Activated CD4-positive, alpha-beta T cell treated with anti-CD3 and anti-CD28 coated beads, Interleukin-2, amount 50 U/mL, for 48 hours (primary cell): Measurements from ENCODE around the gene AAK1.
"Not testable (repeated sequence)": the region's sequence is repeated elsewhere in the genome, so short reads cannot be mapped to it uniquely, and the experiment has no call there.

Experiments
- DNase-seq, 2 experiments: peaks; one replicate each; pipeline ENCODE4 v3.0.0-alpha.2; 2020

Gene AAK1

DNA sequence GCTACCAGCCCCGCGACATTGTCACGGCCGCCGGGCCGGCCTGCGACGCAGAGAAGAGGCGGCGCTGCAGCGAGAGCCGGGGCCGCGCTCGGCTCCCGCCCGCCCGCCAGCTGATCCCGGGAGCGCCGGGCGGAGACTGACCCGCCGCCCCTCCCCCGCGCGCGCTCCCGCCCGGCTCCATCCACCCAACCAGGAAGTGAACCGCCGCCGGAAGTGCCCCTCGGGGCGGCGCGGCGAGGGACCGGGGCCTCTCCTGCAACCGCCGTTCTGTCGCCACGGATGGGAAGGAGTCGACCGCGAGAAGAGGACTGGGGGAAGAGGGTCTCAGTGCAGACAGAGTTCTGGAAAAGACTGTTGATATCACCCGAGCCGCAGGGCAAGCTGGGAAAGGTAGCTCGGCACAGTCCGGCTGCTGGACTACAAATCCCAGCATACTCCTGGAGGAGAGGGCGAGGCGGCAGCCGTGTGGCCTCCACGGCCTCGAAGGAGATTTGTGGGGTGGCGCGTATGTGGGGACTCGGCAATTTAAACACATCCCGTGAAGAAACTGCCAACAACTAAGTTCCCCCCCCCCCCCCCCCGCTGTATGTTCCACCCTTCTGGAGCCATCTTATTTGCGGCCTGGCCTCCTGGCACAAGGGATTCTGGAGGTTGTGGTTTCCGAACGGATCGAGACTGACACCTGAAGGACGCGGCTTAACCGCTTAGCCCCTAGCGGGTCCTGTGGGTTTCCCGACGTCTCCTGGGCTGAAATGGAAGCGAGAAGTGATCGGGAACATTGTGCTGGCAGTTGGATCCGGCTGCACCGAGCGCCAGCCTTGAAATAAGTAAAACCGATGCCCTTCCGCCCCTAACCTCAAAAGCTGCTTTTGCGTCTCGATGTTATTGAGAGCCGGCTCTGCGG lies at the start of gene AAK1:
TSS of gene AAK1 (minus strand) at position 138 of the 904 bp plus-strand sequence. CDS start 699 bp downstream, outside the sequence.
- DNase-seq: peak; percentile 89 to 91

GRCh38 chr2:69692424-69692823 lies 48.9 kb upstream of the AAK1 start:
- no peak for DNase-seq

DNA sequence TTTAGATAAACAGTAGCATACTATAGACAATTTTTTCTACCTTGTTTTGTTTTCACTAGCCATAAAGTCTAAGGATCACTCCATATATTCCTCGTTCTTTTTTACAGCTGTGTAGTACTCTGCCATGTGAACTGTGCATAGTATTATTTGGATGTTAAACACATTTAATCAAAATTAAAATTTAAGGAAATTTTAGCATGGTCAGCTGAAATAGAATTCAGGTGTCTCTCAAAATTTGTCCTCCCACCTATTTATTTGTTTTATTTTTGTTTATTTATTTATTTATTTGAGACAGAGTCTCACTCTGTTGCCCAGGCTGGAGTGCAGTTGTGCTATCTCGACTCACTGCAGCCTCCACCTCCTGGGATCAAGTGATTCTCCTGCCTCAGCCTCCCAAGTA lies 46.4 kb upstream of the AAK1 start:
- DNase-seq: no peak

GRCh38 chr2:69689466-69689865 lies 45.9 kb upstream of the AAK1 start:
- DNase-seq: no peak

DNA sequence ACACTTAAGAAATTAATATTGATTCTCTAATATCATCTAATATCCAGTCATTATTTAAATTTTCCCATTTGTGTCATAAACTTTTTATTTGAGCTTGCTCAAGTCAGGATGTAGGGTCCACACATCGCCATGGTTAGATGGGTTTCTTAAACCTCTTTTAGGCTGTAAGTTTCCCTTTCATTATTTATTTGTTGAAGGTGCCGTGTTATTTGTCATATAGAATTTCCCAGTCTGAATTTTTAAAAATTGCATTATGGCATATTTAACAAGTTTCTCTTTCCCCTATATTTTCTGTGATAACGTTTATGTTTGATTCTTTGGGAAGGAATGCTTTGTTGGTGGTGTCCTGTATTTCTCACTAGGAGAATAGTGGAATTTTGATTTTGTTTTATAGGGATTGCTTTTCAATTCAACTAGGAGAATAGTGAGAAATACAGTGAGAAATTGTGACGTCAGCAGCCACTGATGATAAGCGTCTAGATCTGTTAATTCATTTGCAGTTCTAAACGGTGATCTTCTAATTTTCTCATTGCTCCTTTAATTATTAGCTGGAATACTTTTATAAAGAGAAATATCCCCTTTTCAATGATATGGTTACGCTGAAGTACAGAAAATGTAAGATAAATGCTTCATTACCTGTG lies 44.6 kb upstream of the AAK1 start:
- no peak for DNase-seq

- no peak for DNase-seq
Measured at GRCh38 chr2:69686813-69687212, 43.3 kb upstream of the AAK1 start.

- DNase-seq: peak; percentile 43 to 57
Measured at GRCh38 chr2:69685321-69686048, 41.9 kb upstream of the AAK1 start.

- no peak for DNase-seq
Measured at GRCh38 chr2:69683170-69683971, 39.8 kb upstream of the AAK1 start.

GRCh38 chr2:69682525-69682924 lies 39.0 kb upstream of the AAK1 start:
- no peak for DNase-seq

DNA sequence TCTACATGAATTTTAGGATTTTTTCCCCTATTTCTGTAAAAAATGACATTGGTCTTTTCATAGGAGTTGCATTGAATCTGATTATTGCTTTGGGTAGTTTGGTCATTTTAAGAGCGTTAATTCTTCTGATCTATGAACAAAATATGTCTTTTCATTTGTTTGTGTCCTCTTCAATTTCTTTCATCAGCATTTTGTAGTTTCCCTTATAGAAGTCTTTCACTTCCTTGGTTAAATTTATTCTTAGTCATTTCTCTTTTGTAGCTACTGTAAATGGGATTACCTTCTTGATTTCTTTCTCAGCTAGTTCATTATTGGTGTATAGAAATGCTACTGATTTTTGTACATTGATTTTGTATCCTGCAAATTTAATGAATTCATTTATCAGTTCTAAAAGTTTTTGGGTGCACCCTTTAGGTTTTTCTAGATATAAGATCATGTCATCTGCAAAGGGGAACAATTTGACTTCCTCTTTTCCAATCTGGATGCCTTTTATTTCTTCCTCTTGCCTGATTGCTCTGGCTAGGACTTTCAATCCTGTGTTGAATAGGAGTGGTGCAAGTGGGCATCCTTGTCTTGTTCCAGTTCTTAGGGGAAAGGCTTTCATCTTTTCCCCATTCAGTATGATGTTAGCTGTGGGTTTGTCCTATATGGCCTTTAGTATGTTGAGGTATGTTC lies 36.6 kb upstream of the AAK1 start:
- no peak for DNase-seq

- no peak for DNase-seq
Measured at GRCh38 chr2:69677914-69678313, 34.4 kb upstream of the AAK1 start.

- no peak for DNase-seq
Measured at GRCh38 chr2:69676146-69676545, 32.6 kb upstream of the AAK1 start.

DNA sequence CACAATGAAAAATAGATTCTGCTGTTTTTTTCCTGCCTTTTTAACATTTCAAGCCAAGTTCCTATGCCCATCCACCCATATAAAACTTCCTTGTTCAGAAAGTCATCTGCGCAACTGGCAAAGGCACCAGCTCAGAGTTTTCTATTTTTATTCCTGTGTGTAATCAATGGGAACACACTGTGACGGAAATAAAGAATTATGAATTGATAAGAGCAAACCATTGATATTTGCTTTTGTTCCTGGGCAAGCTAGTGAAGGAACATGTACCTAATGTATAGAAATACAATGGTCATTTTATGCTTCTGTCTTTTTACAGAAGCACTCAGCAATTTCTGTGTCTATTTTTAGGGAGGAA lies 30.8 kb upstream of the AAK1 start:
- no peak for DNase-seq

GRCh38 chr2:69673098-69673497 lies 29.6 kb upstream of the AAK1 start:
- not testable (repeated sequence) for DNase-seq

DNA sequence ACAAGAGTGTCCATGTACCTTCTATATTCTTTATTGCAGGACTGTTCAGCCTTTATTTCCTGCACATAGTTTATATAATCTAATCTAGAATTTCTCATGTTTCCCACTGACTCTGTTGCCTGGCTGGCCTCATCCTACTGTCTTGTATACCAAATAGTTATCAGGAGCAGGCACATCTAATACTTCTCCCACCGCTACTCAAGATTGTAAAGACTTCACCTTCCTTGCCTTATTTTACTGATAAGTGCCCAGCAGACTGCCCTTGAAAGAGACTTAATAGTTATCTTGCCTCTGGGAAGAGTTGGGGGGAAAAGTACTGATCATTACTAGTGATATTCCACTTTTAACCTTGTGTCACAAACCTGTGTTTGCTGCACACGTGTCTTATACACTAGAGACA lies 26.1 kb upstream of the AAK1 start:
- DNase-seq: no peak

DNA sequence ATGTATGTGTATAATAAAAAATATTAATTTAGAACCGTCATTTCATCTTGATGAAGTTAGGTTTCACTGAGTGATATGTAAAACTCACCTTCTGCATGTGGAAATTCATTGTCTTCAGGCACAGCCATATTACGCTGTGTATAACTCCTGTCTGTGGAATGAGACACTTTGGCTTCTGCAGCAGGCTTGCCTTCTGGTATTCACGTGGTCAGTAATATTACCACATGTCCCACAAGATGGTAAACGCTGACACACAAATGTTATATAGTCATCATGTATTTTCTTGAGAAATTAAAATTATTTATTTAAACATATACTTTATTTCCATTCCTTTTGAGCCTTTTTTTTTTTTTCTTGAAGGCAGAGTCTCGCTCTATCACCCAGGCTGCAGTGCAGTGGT lies 25.1 kb upstream of the AAK1 start:
- no peak for DNase-seq

- DNase-seq: no peak
Measured at GRCh38 chr2:69667805-69668382, 24.4 kb upstream of the AAK1 start.

- DNase-seq: no peak
Measured at GRCh38 chr2:69665152-69665551, 21.6 kb upstream of the AAK1 start.

GRCh38 chr2:69663860-69664259 lies 20.3 kb upstream of the AAK1 start:
- no peak for DNase-seq

DNA sequence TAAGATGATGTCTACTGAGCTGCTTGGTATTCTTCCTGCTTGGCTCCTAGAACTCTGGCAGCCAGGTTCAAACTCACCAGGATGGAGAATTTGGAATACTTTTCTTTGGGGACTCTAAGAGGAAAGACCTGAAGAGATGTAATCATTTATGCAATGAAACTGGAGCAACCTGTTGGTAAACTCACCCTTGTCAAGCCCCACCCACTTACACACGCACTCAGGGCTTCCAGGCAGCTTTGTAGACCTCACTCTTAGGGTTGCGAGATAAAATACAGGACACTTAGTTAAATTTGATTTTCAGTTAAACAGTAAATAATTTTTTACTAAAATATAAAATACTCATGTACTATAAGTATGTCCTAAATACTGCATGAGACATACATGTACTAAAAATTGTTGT lies 19.0 kb upstream of the AAK1 start:
- DNase-seq: not testable (repeated sequence)

GRCh38 chr2:69660637-69661036 lies 17.1 kb upstream of the AAK1 start:
- DNase-seq: no peak

GRCh38 chr2:69659941-69660483 lies 16.5 kb upstream of the AAK1 start:
- DNase-seq: no peak
